Mesothelial cell of epicardium (in vitro differentiated cells): ENCODE results near the gene TNS4. TPM values are rescaled to one million over a fixed set of nuclear protein-coding genes. Genes with fewer than 3 reads are reported as not detected.
A peak's percentile ranks its signal among the peaks of the same experiment; 100 is the strongest.

Experiments used
- DNase-seq, 2 experiments: peaks; one replicate each; pipeline ENCODE4 v3.0.0; 2021; ENCODE audit warnings: low spot score in 2 of 2; ENCODE audit not compliant: unreplicated experiment in 2 of 2
- H3K27ac Mint-ChIP-seq: 2 replicates; pipeline ENCODE4 v1.8.0; 2021; ENCODE audit warnings: mixed read lengths
- H3K27me3 Mint-ChIP-seq: 2 replicates; pipeline ENCODE4 v1.8.0; 2021; ENCODE audit warnings: low read depth, mixed read lengths
- H3K36me3 Mint-ChIP-seq: 2 replicates; pipeline ENCODE4 v1.8.0; 2021; ENCODE audit warnings: mixed read lengths
- H3K4me1 Mint-ChIP-seq: 2 replicates; pipeline ENCODE4 v1.8.0; 2021; ENCODE audit warnings: mixed read lengths
- H3K4me3 Mint-ChIP-seq: 2 replicates; pipeline ENCODE4 v1.8.0; 2021; ENCODE audit warnings: mild to moderate bottlenecking, moderate library complexity, mixed read lengths
- H3K9me3 Mint-ChIP-seq: 2 replicates; pipeline ENCODE4 v1.8.0; 2021; ENCODE audit warnings: mixed read lengths
- CTCF ChIP-seq: fragments of 200-600 bp; sonication (generic); IDR thresholded peaks from one replicate; pipeline ENCODE4 v1.5.0; 2021; ENCODE audit warnings: antibody characterized with exemption; ENCODE audit not compliant: unreplicated experiment
- total RNA-seq: library from RNA; stranded (reverse); gene quantifications from 3 replicates; pipeline ENCODE4 v1.2.1, GENCODE V29; 2021

Gene TNS4
- total RNA-seq, 1 donor from 2014 or later: not detected

DNA sequence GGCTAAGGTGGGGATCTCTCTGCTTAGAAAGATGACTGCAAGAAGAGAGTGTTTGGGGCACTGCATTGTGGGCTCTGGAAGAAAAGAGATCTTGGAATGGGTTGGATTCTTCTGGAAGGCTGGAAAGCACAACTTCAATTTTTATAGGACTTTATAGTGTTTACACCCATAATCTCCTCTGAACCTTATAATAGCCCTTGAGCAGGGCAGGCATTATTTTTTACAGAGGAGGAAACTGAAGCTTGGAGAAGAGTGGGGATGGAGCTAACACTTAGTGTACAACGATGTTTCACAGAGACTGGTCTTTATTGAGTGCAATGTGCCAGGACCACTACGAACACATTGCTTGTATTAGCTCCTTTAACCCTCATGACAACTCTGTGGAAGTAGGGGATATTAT is 10.4 kb downstream of the TNS4 start:
- H3K27me3 Mint-ChIP-seq: no peaks in the 10 kb centered on the region
- no peak overlapping the region for H3K27ac Mint-ChIP-seq
- H3K36me3 Mint-ChIP-seq: no peaks in the 10 kb centered on the region
- no peak overlapping the region for H3K4me3 Mint-ChIP-seq
- peaks cover 30% of the 10 kb centered on the region for H3K4me1 Mint-ChIP-seq
- no peaks in the 10 kb centered on the region for H3K9me3 Mint-ChIP-seq
- DNase-seq: no peak
- TF ChIP-seq CTCF: no peak

GRCh38 chr17:40490289-40490853 is 11.1 kb downstream of the TNS4 start:
- no peak for TF ChIP-seq CTCF
- H3K4me1 Mint-ChIP-seq: peaks cover 36% of the 10 kb centered on the region
- H3K36me3 Mint-ChIP-seq: no peaks in the 10 kb centered on the region
- no peak for DNase-seq
- H3K27me3 Mint-ChIP-seq: no peaks in the 10 kb centered on the region
- no peaks in the 10 kb centered on the region for H3K9me3 Mint-ChIP-seq
- H3K4me3 Mint-ChIP-seq: no peak overlapping the region
- no peak overlapping the region for H3K27ac Mint-ChIP-seq

DNA sequence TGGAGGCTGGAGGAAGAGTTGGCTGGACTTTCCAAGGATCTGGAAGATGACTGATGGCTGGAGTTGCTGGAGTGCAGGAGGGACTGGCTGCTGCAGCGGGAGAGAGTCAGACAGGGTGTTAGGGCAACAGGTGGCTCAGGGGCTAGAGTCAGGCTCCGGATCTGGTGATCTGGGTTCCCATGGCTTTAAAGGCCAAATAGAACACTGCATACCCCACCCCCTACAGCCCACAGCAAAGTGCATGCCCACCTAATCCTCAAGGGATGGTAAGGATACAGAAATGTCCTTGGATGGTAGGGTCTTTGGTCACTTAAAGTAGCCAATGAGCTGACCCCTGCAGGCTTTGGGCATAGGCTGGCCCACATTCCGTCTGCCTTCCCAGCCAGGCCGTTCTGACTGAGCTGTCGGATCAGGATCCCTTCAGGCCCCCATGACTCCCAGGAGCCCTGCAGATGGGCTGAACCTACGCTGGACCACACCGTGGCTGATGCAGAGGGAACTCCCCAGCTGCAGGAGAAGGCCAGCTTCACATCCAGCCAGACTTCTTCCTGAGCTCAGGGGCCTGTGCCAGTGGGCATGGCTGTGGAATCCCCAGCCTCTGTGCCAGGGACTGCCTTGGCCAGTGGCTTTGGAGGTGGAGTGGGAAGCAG is 13.9 kb downstream of the TNS4 start:
- H3K36me3 Mint-ChIP-seq: no peaks in the 10 kb centered on the region
- no peak for DNase-seq
- peaks cover 40% of the 10 kb centered on the region for H3K4me1 Mint-ChIP-seq
- TF ChIP-seq CTCF: no peak
- no peak overlapping the region for H3K4me3 Mint-ChIP-seq
- no peaks in the 10 kb centered on the region for H3K9me3 Mint-ChIP-seq
- H3K27ac Mint-ChIP-seq: peak overlapping the region; percentile 3
- H3K27me3 Mint-ChIP-seq: no peaks in the 10 kb centered on the region

- no peaks in the 10 kb centered on the region for H3K27me3 Mint-ChIP-seq
- H3K4me3 Mint-ChIP-seq: no peak overlapping the region
- no peaks in the 10 kb centered on the region for H3K36me3 Mint-ChIP-seq
- peak overlapping the region; percentile 3 for H3K27ac Mint-ChIP-seq
- DNase-seq: no peak
- H3K9me3 Mint-ChIP-seq: no peaks in the 10 kb centered on the region
- H3K4me1 Mint-ChIP-seq: peaks cover 37% of the 10 kb centered on the region
- TF ChIP-seq CTCF: no peak
These were observed 14.7 kb downstream of the TNS4 start for GRCh38 chr17:40486522-40487370.

DNA sequence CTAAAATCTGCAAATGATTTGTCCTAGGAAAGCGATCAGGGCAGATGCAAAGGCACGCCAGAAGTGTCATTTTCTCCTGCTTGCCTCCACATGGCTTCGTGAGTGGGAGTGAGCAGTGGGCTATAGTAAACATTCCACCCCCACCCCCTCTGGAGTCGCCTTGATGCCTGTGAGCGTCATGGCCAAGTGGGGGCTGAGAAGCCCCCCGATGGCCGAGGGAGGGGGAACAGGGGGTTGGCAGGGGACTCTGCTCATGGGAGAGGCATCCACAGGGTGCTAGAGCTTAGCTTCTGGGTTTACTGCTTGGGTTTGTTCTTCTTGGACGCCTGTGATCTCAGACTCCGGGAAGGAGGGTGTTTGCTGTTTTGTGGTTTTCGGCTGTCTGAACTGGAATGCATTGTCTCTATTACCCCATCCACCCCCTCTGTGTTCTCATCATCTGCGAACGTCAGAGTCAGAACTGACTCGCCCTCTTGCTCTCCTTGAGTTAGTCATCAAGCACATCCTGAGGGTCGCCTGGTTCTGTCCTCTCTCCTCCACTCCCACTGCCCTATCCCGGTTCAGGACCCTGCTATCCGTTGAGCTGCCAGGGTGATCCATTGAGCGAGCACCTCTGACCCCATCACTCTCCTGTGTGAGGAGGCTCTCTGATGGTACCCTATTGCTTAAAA is 15.4 kb downstream of the TNS4 start:
- Mint-ChIP-seq H3K4me3 (no peak overlapping the region), H3K36me3 (no peaks in the 10 kb centered on the region), H3K27me3 (no peaks in the 10 kb centered on the region), H3K9me3 (no peaks in the 10 kb centered on the region), H3K27ac (peak overlapping the region; percentile 70), H3K4me1 (peaks cover 31% of the 10 kb centered on the region)
- DNase-seq: no peak
- no peak for TF ChIP-seq CTCF
